Rectal smooth muscle tissue (tissue), 1 donor: ENCODE data around the gene DOCK10.

Experiments used
- H3K27ac ChIP-seq: one replicate; pipeline ENCODE4 v1.7.0; 2013; ENCODE audit warnings: low read depth, low read length, inconsistent platforms
- H3K27me3 ChIP-seq: one replicate; pipeline ENCODE4 v1.7.0; 2013; ENCODE audit warnings: low read length; ENCODE audit not compliant: control insufficient read depth, insufficient read depth
- H3K36me3 ChIP-seq: one replicate; pipeline ENCODE4 v1.7.0; 2013; ENCODE audit warnings: low read length; ENCODE audit not compliant: control insufficient read depth, insufficient read depth
- H3K4me1 ChIP-seq: one replicate; pipeline ENCODE4 v1.7.0; 2013; ENCODE audit warnings: low read length; ENCODE audit not compliant: control insufficient read depth, insufficient read depth
- H3K4me3 ChIP-seq: one replicate; pipeline ENCODE4 v1.7.0; 2013; ENCODE audit warnings: low read length
- H3K9ac ChIP-seq: one replicate; pipeline ENCODE4 v1.7.0; 2013; ENCODE audit warnings: low read length

Gene DOCK10

GRCh38 chr2:224861266-224861665 is 181.0 kb downstream of the DOCK10 start:
- no peaks in the 10 kb centered on the region for H3K36me3 ChIP-seq
- no peaks in the 10 kb centered on the region for H3K27me3 ChIP-seq

DNA sequence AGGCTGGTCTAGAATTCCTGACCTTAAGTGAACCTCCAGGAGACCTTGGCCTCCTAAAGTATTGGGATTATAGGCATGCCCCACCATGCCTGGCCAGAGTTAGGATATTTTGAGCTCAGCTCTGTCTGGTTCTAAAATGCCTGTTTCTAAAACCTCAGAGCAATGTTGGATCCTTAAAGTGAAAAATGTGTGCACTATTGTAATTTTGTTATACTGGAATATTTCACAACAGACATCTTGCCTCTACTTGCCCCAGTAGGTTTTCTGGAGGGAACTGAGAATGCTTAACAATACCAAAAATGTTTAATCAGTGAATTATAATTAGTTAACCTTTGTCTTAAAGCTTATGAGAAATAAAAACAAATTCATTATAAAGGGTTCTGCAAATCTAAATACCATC is 181.5 kb downstream of the DOCK10 start:
- H3K4me3 ChIP-seq, result no peak overlapping the region
- no peaks in the 10 kb centered on the region for H3K36me3 ChIP-seq
- H3K27me3 ChIP-seq, result no peaks in the 10 kb centered on the region
- H3K4me1 ChIP-seq, result no peaks in the 10 kb centered on the region
- H3K27ac ChIP-seq, result no peak overlapping the region
- H3K9ac ChIP-seq, result no peak overlapping the region

More at GRCh38 chr2:224861266-224861665, 181.0 kb downstream of the DOCK10 start:
- Histone ChIP-seq H3K4me1 (no peaks in the 10 kb centered on the region), H3K9ac (no peak overlapping the region), H3K4me3 (no peak overlapping the region), H3K27ac (no peak overlapping the region)

- no peak overlapping the region for H3K27ac ChIP-seq
- no peaks in the 10 kb centered on the region for H3K36me3 ChIP-seq
- H3K27me3 ChIP-seq, result no peaks in the 10 kb centered on the region
- no peak overlapping the region for H3K4me3 ChIP-seq
- no peaks in the 10 kb centered on the region for H3K4me1 ChIP-seq
- H3K9ac ChIP-seq, result no peak overlapping the region
These were observed 190.5 kb downstream of the DOCK10 start for GRCh38 chr2:224851811-224852210.

- no peak overlapping the region for H3K27ac ChIP-seq
- H3K9ac ChIP-seq, result no peak overlapping the region
These were observed 192.2 kb downstream of the DOCK10 start for GRCh38 chr2:224850081-224850480.

GRCh38 chr2:224849264-224849663 is 193.0 kb downstream of the DOCK10 start:
- H3K9ac ChIP-seq, result no peak overlapping the region
- H3K4me3 ChIP-seq, result no peak overlapping the region
- no peak overlapping the region for H3K27ac ChIP-seq
- H3K4me1 ChIP-seq, result no peaks in the 10 kb centered on the region
- no peaks in the 10 kb centered on the region for H3K27me3 ChIP-seq
- no peaks in the 10 kb centered on the region for H3K36me3 ChIP-seq

More at GRCh38 chr2:224850081-224850480, 192.2 kb downstream of the DOCK10 start:
- Histone ChIP-seq H3K4me1 (no peaks in the 10 kb centered on the region), H3K36me3 (no peaks in the 10 kb centered on the region), H3K4me3 (no peak overlapping the region), H3K27me3 (no peaks in the 10 kb centered on the region)

DNA sequence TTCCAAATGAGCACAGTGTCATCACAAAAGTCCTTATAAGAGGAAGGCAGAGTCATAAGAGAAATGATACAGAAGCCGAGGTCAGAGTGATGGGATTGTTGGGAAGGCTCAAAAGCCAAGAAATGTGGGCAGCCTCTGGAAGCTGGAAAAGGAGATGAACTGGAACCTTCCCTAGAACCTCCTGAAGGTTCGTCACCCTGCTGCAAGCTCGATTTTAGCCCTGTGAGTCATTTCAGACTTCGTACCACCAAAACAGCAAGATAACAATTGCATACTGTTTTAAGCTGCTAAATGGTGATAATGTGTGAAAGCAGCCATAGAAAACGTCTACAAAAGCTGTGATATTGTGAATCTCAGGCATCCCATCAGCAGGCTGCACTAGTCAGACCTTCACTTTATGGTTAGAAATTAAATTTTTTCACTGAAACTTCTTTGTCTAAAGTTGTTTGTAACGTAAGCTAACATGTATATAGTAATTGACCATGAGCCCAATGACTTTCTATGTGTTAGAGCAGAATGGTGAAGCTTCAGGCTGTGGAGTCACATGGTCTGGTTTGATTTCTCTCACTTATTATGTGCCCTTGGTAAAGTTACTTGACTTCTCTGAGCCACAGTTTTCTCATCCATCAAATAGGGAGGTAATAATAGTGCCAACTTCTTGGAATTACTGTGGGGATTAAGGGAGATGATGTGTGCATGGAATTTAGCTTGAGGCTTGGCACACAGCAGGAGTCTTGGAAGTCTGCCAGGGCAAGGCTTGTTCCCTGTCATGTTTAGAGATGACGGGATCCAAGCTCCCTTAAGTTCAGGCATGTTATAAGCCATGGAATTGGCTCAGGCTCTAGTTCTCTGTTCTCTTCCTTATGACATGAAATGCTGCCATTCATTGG is 194.1 kb downstream of the DOCK10 start:
- no peak overlapping the region for H3K27ac ChIP-seq
- no peaks in the 10 kb centered on the region for H3K36me3 ChIP-seq
- no peaks in the 10 kb centered on the region for H3K27me3 ChIP-seq
- no peaks in the 10 kb centered on the region for H3K4me1 ChIP-seq
- no peak overlapping the region for H3K9ac ChIP-seq
- no peak overlapping the region for H3K4me3 ChIP-seq

- H3K4me1 ChIP-seq, result no peaks in the 10 kb centered on the region
- H3K27me3 ChIP-seq, result no peaks in the 10 kb centered on the region
- no peak overlapping the region for H3K4me3 ChIP-seq
- no peak overlapping the region for H3K9ac ChIP-seq
- H3K27ac ChIP-seq, result no peak overlapping the region
- H3K36me3 ChIP-seq, result no peaks in the 10 kb centered on the region
These were observed 194.9 kb downstream of the DOCK10 start for GRCh38 chr2:224847381-224847780.

- no peaks in the 10 kb centered on the region for H3K27me3 ChIP-seq
- no peak overlapping the region for H3K4me3 ChIP-seq
- no peaks in the 10 kb centered on the region for H3K36me3 ChIP-seq
- H3K27ac ChIP-seq, result no peak overlapping the region
- H3K9ac ChIP-seq, result no peak overlapping the region
- H3K4me1 ChIP-seq, result no peaks in the 10 kb centered on the region
These were observed 195.6 kb downstream of the DOCK10 start for GRCh38 chr2:224846686-224847085.

- Histone ChIP-seq H3K27ac (no peak overlapping the region), H3K36me3 (no peaks in the 10 kb centered on the region), H3K4me3 (no peak overlapping the region), H3K9ac (no peak overlapping the region), H3K4me1 (no peaks in the 10 kb centered on the region), H3K27me3 (no peaks in the 10 kb centered on the region)
These were observed 196.1 kb downstream of the DOCK10 start for GRCh38 chr2:224846161-224846560.

DNA sequence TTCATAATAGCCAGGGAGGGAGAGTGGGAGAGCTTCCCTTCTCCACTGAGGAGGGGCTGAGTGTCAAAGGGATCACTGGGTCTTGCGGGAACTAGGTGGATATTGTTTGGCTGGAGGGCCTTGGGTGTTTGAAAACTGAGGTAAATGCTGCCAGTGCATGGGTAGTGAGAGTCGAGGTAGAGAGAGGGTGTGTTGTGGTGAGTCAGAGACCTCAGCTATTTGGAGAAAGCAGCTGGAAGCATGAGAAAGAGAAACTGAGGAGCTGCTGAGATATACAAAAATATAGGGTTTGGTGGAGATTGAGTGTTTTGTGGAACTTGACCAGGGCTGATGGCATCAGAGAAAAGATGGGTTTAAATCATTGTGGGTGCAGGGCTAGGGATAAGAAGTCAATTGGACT is 199.1 kb downstream of the DOCK10 start:
- Histone ChIP-seq H3K4me3 (no peak overlapping the region), H3K9ac (no peak overlapping the region), H3K27me3 (no peaks in the 10 kb centered on the region), H3K36me3 (no peaks in the 10 kb centered on the region), H3K27ac (no peak overlapping the region), H3K4me1 (no peaks in the 10 kb centered on the region)

DNA sequence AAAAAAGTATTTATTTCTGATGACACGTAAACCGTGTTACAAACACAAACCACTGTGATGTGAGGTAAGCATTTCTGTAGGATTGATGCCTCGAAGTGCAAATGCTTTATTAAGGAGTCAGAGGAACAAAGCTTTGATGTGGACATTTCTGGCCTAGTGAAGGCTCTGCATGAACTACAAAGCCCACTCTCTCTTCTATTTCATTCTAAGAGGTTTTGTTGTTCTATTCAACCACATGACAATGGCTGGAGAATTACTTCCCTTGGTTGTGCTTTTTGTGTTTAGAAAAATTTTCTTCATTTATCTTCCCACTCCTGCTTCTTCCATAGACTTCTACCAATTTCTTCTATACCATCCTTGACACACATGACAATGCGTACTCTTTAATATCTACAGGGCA is 200.4 kb downstream of the DOCK10 start:
- no peaks in the 10 kb centered on the region for H3K36me3 ChIP-seq

GRCh38 chr2:224838335-224838734 is 203.9 kb downstream of the DOCK10 start:
- Histone ChIP-seq H3K27ac (no peak overlapping the region), H3K9ac (no peak overlapping the region), H3K27me3 (no peaks in the 10 kb centered on the region), H3K36me3 (no peaks in the 10 kb centered on the region), H3K4me3 (no peak overlapping the region), H3K4me1 (no peaks in the 10 kb centered on the region)

More for the DNA sequence above, 200.4 kb downstream of the DOCK10 start:
- Histone ChIP-seq H3K27me3 (no peaks in the 10 kb centered on the region), H3K9ac (no peak overlapping the region), H3K4me1 (no peaks in the 10 kb centered on the region), H3K27ac (no peak overlapping the region), H3K4me3 (no peak overlapping the region)

- Histone ChIP-seq H3K4me1 (no peaks in the 10 kb centered on the region), H3K4me3 (no peak overlapping the region), H3K27me3 (no peaks in the 10 kb centered on the region), H3K36me3 (no peaks in the 10 kb centered on the region), H3K27ac (no peak overlapping the region), H3K9ac (no peak overlapping the region)
These were observed 204.7 kb downstream of the DOCK10 start for GRCh38 chr2:224837558-224837957.
